NCI-H2196 treated with DMSO at 0.1 percent for 48 hours (cell line): Measurements from ENCODE around the gene CAVIN2.
"Not testable (repeated sequence)": the region's sequence is repeated elsewhere in the genome, so short reads cannot be mapped to it uniquely, and the experiment has no call there.

ENCODE experiments used
- DNase-seq: peaks from one replicate; lab custom pipeline; 2025; ENCODE audit not compliant: unreplicated experiment; lab: John Stamatoyannopoulos, UW

Gene CAVIN2

DNA sequence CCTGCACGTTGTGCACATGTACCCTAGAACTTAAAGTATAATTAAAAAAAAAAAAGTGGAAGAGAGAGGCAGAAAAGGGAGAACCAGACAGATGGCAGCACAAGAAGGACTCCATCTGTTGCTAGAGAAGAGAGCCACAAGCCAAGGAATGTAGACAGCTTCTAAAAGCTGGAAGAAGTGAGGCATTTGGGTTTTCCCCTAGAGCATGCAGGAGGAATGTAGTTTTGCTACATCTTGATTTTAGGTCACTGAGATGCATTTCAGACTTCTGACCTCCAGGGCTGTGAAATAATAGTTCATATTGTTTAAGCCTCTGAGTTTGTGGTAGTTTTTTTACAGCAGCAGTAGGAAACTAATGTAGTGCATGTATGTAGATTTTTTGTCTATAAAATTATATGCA lies 46.0 kb downstream of the CAVIN2 start:
- DNase-seq, result no peak

DNA sequence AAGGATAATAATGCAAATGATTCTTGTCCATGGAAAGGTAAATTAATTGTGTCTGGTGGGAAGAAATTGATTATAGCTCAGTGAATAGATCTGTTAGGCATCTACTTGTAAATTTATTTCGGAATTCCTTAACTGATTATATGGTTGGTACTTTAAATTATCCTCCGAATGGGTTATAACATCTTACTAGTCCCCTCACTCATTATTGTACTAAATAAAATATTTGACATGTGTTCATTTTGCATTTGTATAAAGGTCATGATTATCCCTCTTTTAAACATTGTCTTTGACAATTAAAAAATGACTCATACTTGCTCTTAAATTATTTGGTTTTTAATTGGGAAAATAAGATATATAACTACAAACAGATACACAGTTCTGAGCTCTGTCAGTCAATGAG lies 47.4 kb downstream of the CAVIN2 start:
- no peak for DNase-seq

- DNase-seq, result no peak
These were observed 48.7 kb downstream of the CAVIN2 start for GRCh38 chr2:191797942-191798876.

- no peak for DNase-seq
These were observed 49.4 kb downstream of the CAVIN2 start for GRCh38 chr2:191797500-191797899.

GRCh38 chr2:191795715-191796114 lies 51.2 kb downstream of the CAVIN2 start:
- DNase-seq, result no peak

GRCh38 chr2:191791953-191792560 lies 54.8 kb downstream of the CAVIN2 start:
- no peak for DNase-seq

- DNase-seq, result no peak
These were observed 56.2 kb downstream of the CAVIN2 start for GRCh38 chr2:191790737-191791136.

DNA sequence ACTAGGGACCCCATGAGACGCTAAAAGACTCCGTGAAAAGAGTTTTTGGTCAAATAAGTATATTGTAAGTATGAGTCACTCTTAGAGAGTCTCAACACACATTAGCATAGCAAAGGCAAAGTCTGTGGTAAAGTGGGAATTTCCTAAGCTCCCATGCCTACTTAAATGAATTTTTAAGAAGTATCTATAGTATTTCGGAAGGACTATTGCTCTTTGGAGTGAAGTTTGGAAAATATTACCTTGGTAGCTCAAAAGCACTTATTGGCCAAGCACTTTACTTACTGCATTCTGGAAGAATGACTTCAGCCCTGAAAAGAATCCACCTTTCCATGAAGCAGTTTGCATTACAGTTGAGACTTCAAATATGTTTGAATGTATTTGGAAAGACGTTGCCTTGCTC lies 57.1 kb downstream of the CAVIN2 start:
- DNase-seq, result no peak

- no peak for DNase-seq
These were observed 60.2 kb downstream of the CAVIN2 start for GRCh38 chr2:191786694-191787093.

GRCh38 chr2:191785651-191786050 lies 61.2 kb downstream of the CAVIN2 start:
- not testable (repeated sequence) for DNase-seq
